GM18951 (cell line): ENCODE data around the gene LRP6.
"Not testable (repeated sequence)": the region's sequence is repeated elsewhere in the genome, so short reads cannot be mapped to it uniquely, and the experiment has no call there.

Experiments used
- POLR2A ChIP-seq: IDR thresholded peaks from 4 replicates; pipeline ENCODE4 v1.6.1; 2011; ENCODE audit warnings: mild to moderate bottlenecking; ENCODE audit not compliant: insufficient read length, insufficient read depth; ENCODE audit errors: extremely low read depth
- in situ Hi-C: fragments of 300-500 bp; cut with MboI; formaldehyde crosslinking; loops from one replicate; pipeline ENCODE4 v1.12.0; 2022; ENCODE audit warnings: low sequenced_read_pairs, mixed read lengths, inconsistent platforms; ENCODE audit not compliant: unreplicated experiment

Gene LRP6

DNA sequence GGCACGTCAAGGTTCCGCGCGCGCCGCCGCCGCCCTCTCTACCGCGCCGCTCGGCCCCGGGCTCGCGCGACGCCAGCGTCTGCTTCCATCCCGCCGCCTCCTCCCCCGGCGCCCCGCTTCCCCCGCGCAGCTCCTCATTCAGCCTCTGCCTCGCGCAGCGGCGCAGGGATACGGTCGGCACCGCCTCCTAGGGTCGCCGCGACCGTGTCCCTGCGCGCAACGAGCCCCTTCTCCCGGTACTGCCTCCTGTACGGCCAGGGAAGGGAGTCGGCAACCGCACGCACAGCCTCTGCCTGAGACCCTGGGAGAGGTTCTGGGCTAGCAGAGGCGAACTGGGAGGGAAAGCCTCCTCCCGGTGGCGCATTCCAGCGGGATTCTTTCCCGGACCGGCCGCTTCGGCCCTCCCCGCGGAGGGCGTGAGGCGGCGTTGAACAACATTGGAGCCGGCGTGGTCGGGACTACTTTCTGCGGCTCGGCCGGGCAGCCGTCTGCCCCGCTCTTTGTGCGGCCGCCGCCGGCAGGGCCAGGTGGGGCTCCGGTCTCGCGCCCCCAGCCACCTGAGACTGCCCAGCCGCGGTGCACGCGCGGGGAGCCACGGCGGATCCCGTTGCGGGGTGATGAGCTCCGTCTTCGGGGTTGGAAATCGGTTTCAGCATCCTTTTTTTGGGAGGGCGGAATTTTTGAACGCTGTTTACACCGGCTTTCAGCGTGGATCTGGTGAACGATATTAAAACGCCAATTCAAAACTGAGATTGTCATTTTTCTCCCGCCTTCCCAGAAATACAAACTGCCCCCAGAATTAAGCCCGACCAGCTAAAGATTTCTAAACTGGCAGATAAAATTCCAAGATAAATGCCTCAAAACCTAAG lies at the start of gene LRP6:
Gene LRP6 (minus strand): TSS at position 172 of the 869 bp plus-strand sequence. CDS start 309 bp downstream, outside the sequence.
- in situ Hi-C loops, result no loop called here
- peak; percentile 57 for TF ChIP-seq POLR2A

DNA sequence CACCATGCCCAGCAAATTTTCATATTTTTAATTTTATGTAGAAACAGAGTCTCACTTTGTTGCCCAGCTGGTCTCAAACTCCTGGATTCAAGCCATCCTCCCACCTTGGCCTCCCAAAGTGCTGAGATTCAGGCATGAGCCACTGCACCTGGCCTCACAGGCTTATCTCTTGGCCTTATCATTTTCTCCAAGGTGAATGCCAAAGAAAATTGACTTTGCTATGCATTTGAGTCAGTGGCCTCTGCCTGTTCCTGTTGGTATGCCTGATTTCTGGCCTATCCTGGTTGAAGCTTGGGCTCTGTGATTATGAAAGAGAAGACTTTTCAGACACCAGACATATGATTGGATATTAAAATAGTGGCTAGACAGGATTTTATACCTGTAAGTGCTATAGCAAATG lies 49.0 kb upstream of the LRP6 start:
- in situ Hi-C loops, result no loop called here
- TF ChIP-seq POLR2A, result no peak

DNA sequence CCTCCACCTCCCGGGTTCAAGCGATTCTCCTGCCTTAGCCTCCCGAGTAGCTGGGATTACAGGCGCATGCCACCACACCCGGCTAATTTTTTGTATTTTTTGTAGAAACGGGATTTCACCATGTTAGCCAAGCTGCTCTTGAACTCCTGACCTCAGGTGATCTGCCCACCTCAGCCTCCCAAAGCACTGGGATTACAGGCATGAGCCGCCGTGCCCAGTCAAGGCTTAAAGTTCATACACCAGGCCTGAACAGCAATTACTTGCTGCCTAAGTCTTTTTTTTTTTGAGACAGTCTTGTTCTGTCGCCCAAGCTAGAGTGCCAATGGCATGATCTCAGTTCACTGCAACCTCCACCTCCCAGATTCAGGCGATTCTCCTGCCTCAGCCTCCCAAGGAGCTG lies 43.9 kb upstream of the LRP6 start:
- in situ Hi-C loops, result not testable (repeated sequence)

DNA sequence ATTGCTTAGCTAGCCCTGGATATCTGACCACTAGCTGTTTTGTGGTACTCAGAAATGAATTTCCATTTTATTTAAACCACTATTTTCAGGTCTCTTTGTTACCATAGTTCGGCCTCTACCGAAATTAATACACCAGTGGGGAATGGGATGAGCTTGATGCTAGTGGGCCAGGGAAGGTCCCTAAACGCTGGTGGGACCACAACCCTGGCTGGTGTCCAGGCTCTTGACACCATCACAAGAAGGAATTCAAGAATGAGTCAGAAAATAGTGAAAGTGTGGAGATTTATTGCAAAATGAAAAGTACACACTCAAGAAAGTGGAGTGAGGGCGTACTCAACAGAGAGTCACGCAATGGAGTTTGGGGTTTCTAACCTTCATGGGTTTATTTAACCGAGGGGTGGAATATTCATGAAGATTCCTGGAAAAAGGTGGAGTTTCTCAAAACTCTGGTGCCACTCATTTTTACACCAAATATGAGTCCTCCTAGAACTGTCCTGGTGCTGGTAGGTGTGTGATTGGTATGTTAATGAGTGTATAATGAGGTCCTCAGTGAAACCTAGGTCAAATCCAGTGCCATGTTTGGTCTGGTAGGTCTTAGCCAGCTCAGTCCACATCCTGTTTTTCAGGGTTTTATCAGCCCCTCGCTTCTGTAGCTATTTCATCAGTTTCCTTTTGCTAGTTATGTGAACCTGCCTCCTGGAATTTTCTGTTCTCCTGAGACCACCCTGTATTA lies 38.9 kb upstream of the LRP6 start:
- TF ChIP-seq POLR2A, result no peak
- in situ Hi-C loops, result no loop called here

DNA sequence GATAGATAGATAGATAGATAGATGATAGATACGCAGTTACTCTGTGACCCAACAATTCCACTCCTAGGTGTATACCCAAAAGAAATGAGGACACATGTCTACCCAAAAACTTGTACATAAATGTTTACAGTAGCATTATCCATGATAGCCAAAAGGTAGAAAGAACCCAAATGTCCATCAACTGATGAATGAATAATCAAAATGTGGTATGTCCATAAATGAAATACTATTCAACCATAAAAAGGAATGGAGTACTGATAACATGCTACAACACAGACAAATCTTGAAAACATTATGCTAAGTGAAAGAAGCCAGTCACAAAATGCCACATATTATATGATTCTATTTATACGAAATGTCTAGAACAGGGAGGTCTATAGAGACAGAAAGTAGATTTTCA lies 36.1 kb upstream of the LRP6 start:
- in situ Hi-C loops, result no loop called here
- no peak for TF ChIP-seq POLR2A

DNA sequence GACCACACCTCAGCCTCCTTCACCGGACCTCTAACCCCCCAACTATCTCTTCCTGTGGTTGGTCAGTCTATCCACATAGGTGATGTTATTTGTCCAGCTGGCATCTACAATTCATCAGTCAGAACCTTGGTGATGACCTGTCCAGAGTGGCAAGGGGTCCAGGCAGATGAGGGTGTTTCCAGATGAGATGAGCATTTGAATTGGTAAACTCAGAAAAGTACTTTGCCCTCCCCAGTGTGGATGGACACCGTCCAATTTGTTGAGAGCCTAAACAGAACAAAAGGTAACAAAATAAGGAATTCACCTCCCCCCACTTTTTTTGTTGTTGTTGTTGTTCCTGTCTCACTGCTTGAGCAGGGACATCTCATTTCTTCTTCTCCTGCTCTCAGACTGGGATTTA lies 34.3 kb upstream of the LRP6 start:
- TF ChIP-seq POLR2A, result no peak
- in situ Hi-C loops, result no loop called here

DNA sequence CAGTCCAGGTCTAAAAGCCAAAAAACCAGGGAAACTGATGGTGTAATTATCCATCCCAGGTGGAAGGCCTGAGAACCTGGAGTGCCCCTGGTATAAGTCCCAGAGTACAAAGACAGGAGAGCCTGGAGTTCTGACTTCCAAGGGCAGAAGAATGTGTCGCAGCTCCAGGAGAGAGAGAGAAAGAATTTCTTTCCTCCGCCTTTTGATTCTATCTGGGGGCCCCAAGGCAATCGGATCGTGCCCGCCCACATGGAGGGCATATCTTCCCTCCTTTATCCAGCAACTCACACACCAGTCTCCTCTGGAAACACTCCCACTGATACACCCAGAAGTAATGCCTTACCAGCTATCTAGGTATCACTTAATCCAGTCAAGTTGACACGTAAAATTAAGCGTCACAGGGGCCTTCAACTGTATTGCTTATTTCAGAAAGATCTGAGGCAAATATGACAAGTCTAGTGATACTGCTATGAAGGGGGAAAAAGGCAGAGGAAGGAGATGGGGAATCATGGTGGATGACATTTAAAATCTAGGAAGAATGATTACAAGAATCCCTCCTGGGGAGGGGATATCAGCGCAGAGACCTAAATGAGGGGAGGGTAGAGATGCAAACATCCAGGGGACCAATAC lies 30.5 kb upstream of the LRP6 start:
- in situ Hi-C loops, result no loop called here
- TF ChIP-seq POLR2A, result no peak

DNA sequence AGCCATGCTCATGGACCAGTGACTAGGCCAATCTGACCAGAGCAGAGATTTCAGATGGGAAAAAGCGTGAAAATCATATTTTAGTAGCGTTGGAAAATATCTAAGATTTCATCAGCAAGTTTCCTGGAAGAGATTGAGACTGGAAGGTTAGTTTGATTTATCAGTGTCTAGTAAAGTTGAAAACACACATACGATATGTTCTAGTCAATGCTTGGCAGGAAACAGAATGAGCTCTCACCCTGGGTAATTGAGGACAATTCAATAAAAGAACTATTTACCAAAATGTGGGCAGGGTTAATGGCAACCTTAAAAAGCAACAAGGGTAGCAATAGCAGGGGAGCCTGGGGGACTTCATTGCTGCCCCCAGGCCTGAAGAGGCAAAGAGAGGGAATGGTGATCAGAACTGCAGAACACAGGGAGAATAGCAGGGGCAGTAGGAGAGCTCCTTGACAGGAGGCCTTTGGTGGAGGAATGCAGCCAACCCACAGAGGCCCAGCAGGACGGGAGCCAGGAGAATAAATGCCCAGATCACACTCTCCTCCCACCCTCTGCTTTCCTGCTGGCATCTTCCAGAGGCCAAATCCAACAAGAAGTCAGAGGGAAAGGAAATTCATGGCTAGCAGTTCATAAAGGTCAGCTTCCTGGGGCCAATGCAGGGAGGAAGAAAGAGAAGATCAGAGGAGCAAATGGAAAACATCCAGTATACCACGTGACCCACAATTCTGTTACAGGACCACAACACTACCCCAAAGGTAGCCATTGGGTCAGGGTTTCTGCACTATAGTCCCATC lies 27.6 kb upstream of the LRP6 start:
- no peak for TF ChIP-seq POLR2A
- in situ Hi-C loops, result no loop called here

DNA sequence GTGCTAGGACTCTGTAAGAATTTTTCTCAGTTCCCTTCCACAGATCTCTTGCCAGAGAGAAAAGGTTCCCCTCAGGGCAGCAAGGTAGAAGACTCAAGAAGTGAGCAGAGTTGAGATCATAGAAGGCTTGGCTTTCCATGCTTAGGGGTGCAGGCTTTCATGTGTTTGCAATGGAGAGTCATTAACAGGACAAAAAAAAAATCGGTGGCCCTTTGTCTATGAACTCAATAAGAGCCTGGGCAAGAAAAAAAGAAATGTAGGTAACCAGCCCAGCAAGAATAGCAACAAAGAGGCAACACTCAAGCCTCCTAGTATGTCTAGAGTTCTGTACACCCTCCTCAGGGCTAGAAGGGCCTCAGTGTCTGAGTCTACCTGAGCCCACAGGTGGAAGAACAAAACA lies 23.4 kb upstream of the LRP6 start:
- in situ Hi-C loops, result no loop called here
- no peak for TF ChIP-seq POLR2A

DNA sequence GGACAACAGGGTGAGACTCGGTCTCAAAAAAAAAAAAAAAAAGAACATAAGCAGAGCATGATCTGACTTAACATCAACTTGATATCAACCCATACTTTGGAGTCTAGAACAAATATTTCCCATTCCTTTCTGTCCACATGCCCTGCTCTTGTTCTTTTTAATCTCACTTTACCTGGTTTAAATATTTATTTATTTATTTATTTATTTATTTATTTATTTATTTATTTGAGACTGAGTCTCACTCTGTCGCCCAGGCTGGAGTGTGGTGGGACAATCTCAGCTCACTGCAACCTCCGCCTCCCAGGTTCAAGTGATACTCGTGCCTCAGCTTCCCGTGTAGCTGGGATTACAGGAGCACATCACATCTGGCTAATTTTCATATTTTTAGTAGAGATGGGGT lies 19.6 kb upstream of the LRP6 start:
- no peak for TF ChIP-seq POLR2A
- in situ Hi-C loops, result no loop called here

DNA sequence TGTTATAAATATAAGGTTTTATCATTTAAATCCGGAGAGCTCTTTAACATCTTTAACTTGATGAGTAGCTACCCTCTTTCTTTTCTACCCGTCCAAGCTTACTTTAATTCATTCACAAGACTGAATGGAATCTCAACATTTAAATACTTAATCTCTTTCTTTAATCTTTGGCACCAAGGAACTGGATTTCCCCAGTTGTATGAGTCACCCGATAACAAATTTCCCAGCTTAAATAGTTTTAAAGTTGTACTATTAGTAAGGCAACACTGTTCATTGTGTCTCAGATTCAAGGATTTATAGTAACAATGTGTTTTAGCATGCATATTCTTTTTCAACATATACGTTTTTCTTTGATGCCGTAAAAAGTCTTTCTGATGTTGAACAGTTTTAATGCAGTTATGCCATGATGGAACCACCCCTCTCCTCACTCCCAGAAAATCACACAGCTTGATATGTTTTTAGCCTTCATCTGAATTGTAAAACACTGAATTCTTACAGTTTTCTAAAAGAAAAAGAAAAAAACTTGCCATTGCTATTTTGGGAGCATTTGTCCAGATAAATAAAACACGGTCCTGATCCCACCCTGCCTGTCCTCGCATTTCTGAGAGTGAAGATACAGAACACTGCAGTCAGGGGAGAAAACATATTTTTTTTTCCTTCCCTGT lies 16.0 kb upstream of the LRP6 start:
- in situ Hi-C loops, result no loop called here
- TF ChIP-seq POLR2A, result no peak

DNA sequence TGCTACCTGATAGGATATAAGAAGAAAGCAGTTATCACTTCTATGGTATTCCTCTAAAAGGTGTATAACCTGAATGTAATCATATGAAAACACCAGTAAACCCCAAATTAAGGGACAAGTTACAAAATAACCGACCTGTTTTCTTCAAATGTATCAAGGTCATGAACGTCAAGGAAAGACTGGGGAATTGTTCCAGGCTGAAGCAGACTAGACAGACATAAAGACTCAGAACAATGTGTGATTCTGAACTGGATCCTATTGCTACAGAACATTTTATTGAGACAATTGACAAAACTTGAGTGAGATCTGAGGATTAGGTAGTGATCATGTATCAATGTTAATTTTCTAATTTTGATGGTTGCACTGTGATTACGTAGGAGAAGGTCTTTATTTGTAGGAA lies 15.4 kb upstream of the LRP6 start:
- no peak for TF ChIP-seq POLR2A
- in situ Hi-C loops, result no loop called here
